ENCODE measurements around the gene ZFAND3. TPM values are rescaled to one million over a fixed set of nuclear protein-coding genes. Genes with fewer than 3 reads are reported as not detected.
A peak's percentile ranks its signal among the peaks of the same experiment; 100 is the strongest.
"Not testable (repeated sequence)": the region's sequence is repeated elsewhere in the genome, so short reads cannot be mapped to it uniquely, and the experiment has no call there.

Gene ZFAND3
- total and polyA plus RNA-seq, 10 donors, result 9.3 to 63.7 (median 49.9) TPM

GRCh38 chr6:37875561-37876309 lies 56.2 kb downstream of the ZFAND3 start:
- H3K36me3 ChIP-seq, result no peaks in the 10 kb centered on the region
- intact Hi-C loops (cut with DNase I; ENCODE audit: low total_unique reads), result no loop called here
- 78 to 92% (median 90%) methylated on average over 5 of the region's 5 CpGs for WGBS, 5 donors
- no peak for DNase-seq
- TF ChIP-seq POLR2A (IDR thresholded peaks at IDR 0.05) (no peak), POLR2AphosphoS5 (IDR thresholded peaks at IDR 0.05) (no peak), CTCF (IDR thresholded peaks at IDR 0.05 in 8 of 11, conservative IDR thresholded peaks at IDR 0.05 in 3 of 11) (no peak)
- H3K27me3 ChIP-seq (replicated peaks in 1 of 7), result no peaks in the 10 kb centered on the region
- H3K9me3 ChIP-seq, result peaks cover 0 to 17% (median 11%) of the 10 kb centered on the region in 8 donors
- no peak overlapping the region for H3K27ac ChIP-seq
- no peak overlapping the region for H3K4me3 ChIP-seq
- peaks cover 4 to 91% (median 46%) of the 10 kb centered on the region in 6 donors for H3K4me1 ChIP-seq

- WGBS, 5 donors, result 95 to 98% (median 95%) methylated on average over 4 of the region's 4 CpGs
- Histone ChIP-seq H3K36me3 (no peaks in the 10 kb centered on the region), H3K27me3 (replicated peaks in 1 of 7) (no peaks in the 10 kb centered on the region), H3K4me1 (peaks cover 4 to 99% (median 56%) of the 10 kb centered on the region in 6 donors), H3K27ac (no peak overlapping the region), H3K9me3 (peaks cover 0 to 6% (median 3%) of the 10 kb centered on the region in 8 donors), H3K4me3 (no peak overlapping the region)
- intact Hi-C loops (cut with DNase I; ENCODE audit: low total_unique reads), result no loop called here
- DNase-seq, result no peak
- TF ChIP-seq POLR2A (IDR thresholded peaks at IDR 0.05), result no peak
These were observed 57.3 kb downstream of the ZFAND3 start for GRCh38 chr6:37876843-37877242.

- peaks cover 4 to 100% (median 60%) of the 10 kb centered on the region in 6 donors for H3K4me1 ChIP-seq
- no peak for DNase-seq
- H3K36me3 ChIP-seq, result no peaks in the 10 kb centered on the region
- H3K27me3 ChIP-seq (replicated peaks in 1 of 7), result no peaks in the 10 kb centered on the region
- WGBS, 5 donors, result 86 to 97% (median 90%) methylated on average over 6 of the region's 6 CpGs
- TF ChIP-seq POLR2AphosphoS5 (IDR thresholded peaks at IDR 0.05), result no peak
- H3K27ac ChIP-seq, result no peak overlapping the region
- intact Hi-C loops (cut with DNase I; ENCODE audit: low total_unique reads), result no loop called here
- no peaks in the 10 kb centered on the region for H3K9me3 ChIP-seq
- H3K4me3 ChIP-seq, result no peak overlapping the region
These were observed 58.0 kb downstream of the ZFAND3 start for GRCh38 chr6:37877373-37878149.

- 83 to 92% (median 87%) methylated on average over 6 to 7 of the region's 7 CpGs for WGBS, 5 donors
- no peaks in the 10 kb centered on the region for H3K9me3 ChIP-seq
- no peaks in the 10 kb centered on the region for H3K36me3 ChIP-seq
- no peaks in the 10 kb centered on the region for H3K27me3 ChIP-seq (replicated peaks in 1 of 7)
- DNase-seq, result no peak
- peaks cover 4 to 98% (median 57%) of the 10 kb centered on the region in 6 donors for H3K4me1 ChIP-seq
- intact Hi-C loops (cut with DNase I; ENCODE audit: low total_unique reads), result no loop called here
- H3K4me3 ChIP-seq, result no peak overlapping the region
- no peak for TF ChIP-seq CTCF (IDR thresholded peaks at IDR 0.05 in 8 of 11, conservative IDR thresholded peaks at IDR 0.05 in 3 of 11)
- TF ChIP-seq POLR2AphosphoS5 (IDR thresholded peaks at IDR 0.05), result peak in 2 of 3 donors; percentile 26 to 39
- no peak for TF ChIP-seq POLR2A (IDR thresholded peaks at IDR 0.05)
- no peak overlapping the region for H3K27ac ChIP-seq
These were observed 58.7 kb downstream of the ZFAND3 start for GRCh38 chr6:37878150-37878710.

- DNase-seq; H3K27me3 ChIP-seq (replicated peaks in 1 of 7); intact Hi-C loops (cut with DNase I; ENCODE audit: low total_unique reads); H3K36me3 ChIP-seq; H3K4me3 ChIP-seq; H3K27ac ChIP-seq; H3K9me3 ChIP-seq: not testable (repeated sequence)
- 78 to 83% (median 79%) methylated on average over 3 to 5 of the region's 5 CpGs for WGBS, 5 donors
- H3K4me1 ChIP-seq, result peaks cover 0 to 85% (median 44%) of the 10 kb centered on the region in 6 donors
These were observed 61.1 kb downstream of the ZFAND3 start for GRCh38 chr6:37880602-37881001.

All from spleen (tissue), 11 donors.